ENCODE measurements around the gene MIGA1.
"Not testable (repeated sequence)": the region's sequence is repeated elsewhere in the genome, so short reads cannot be mapped to it uniquely, and the experiment has no call there.

The MIGA1 gene

DNA sequence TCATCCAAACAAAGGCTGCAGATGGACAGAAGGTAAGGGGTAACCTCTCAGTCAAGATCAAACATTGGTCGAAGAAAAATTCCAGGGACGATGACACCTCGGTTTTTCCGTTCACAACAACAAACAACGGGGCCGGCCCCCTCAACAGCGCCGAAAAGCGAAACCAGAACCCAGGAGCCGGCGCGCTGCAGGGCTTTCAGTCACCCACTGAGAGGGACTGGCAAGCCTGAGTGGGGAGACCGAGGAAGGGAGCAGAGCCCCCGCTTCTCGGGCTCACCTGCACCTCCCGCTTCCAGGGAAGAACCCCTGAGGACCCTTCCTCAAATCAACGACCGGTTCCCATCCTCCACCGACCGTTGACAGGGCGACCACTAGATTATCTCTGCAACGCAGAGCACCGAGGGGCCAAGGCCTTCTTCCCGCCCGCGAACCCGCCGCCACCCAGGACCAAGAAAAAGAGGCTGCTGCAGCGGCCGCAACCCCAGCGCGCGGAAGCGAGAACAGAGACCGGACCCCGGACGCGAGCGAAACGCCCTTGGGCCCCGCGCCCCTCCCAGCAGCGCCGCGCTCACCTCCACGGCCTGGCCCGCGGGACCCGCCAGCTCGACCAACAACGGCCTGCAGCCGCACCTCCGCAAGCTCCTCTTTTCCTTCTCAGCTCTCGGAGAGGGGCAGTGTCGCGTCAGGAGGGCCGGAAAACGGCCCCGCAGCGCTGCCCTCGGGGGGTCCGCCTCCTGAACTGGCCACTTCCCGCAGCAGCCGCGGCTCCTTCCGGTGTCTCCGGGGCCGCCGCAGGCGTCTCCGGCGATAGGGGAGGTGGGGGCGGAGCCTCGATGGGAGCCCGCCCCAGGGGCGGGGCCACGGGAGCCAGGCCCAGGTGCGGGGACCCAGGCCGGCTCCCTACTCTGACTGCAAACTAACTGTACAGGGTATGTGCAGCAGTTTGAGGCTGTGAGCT, 20.1 kb upstream of the MIGA1 start, which contains the start of gene USP33:
TSS of gene USP33 (minus strand) at position 782 of the 958 bp plus-strand sequence. CDS start 18,155 bp downstream, outside the sequence.
- H3K4me1 ChIP-seq (ENCODE audit: insufficient read depth, low read length): peaks cover 4% of the 10 kb centered on the region; the same call in 1 of the 2 replicates
- peak within 1 kb of the TSS; percentile 84; the same call in 1 of the 2 replicates for H3K9ac ChIP-seq (ENCODE audit: low read depth, low read length)
- no peaks in the 10 kb centered on the region for H3K36me3 ChIP-seq (ENCODE audit: insufficient read depth, low read depth, low read length)
- peak within 1 kb of the TSS; percentile 97 for H3K4me3 ChIP-seq (ENCODE audit: low read length)
- H3K9me3 ChIP-seq (ENCODE audit: insufficient read depth, low read depth, low read length): no peaks in the 10 kb centered on the region
- no peak within 1 kb of the TSS for H3K27ac ChIP-seq (ENCODE audit: low read length)
- no peaks in the 10 kb centered on the region for H3K27me3 ChIP-seq (ENCODE audit: insufficient read depth, low read length)

DNA sequence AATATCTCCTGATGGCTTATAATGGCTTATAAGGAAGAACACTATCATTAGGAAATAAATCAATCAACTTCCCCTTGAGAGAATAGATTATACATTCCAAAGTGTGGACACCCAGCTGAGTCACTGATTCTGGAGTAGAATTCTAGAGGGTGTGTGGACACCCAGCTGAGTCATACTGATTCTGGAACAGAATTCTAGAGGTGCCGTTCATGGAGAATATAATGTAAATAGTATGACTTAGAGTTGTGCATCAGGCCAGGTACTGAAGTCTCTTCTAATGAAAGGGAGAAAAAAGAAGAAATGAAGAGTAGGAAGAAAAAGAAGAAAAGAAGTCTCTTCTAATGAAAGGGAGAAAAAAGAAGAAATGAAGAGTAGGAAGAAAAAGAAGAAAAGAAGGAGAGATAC, 17.4 kb upstream of the MIGA1 start:
- Histone ChIP-seq H3K9me3 (ENCODE audit: insufficient read depth, low read depth, low read length) (no peaks in the 10 kb centered on the region), H3K9ac (ENCODE audit: low read depth, low read length) (no peak overlapping the region), H3K27me3 (ENCODE audit: insufficient read depth, low read length) (no peaks in the 10 kb centered on the region), H3K27ac (ENCODE audit: low read length) (no peak overlapping the region), H3K36me3 (ENCODE audit: insufficient read depth, low read depth, low read length) (no peaks in the 10 kb centered on the region), H3K4me1 (ENCODE audit: insufficient read depth, low read length) (peaks cover 4% of the 10 kb centered on the region; the same call in 1 of the 2 replicates), H3K4me3 (ENCODE audit: low read length) (no peak overlapping the region)

DNA sequence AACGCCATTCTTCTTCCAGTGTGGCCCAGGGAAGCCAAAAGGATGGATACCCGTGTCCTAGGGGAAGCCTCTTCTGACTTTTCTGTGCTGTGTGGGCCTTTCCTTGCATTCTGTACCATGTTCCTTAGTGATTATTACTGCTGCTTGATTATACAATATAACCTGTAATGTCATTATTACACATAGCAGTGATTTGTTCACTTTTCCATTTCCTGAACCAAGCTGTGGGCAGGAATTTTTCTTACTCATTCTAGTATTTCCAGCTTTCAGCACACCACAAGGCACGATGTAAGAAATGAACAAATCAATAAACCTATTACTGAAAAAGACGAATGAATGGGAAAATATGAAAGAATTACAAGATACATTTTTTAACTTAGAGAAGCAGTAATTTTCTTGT, 11.4 kb upstream of the MIGA1 start:
- Histone ChIP-seq H3K9ac (ENCODE audit: low read depth, low read length) (no peak overlapping the region), H3K27ac (ENCODE audit: low read length) (no peak overlapping the region), H3K9me3 (ENCODE audit: insufficient read depth, low read depth, low read length) (no peaks in the 10 kb centered on the region), H3K36me3 (ENCODE audit: insufficient read depth, low read depth, low read length) (no peaks in the 10 kb centered on the region), H3K4me1 (ENCODE audit: insufficient read depth, low read length) (no peaks in the 10 kb centered on the region), H3K4me3 (ENCODE audit: low read length) (no peak overlapping the region), H3K27me3 (ENCODE audit: insufficient read depth, low read length) (no peaks in the 10 kb centered on the region)

- H3K9me3 ChIP-seq (ENCODE audit: insufficient read depth, low read depth, low read length): no peaks in the 10 kb centered on the region
- peaks cover 5% of the 10 kb centered on the region; the same call in 1 of the 2 replicates for H3K4me1 ChIP-seq (ENCODE audit: insufficient read depth, low read length)
- H3K9ac ChIP-seq (ENCODE audit: low read depth, low read length): no peak overlapping the region
- no peak overlapping the region for H3K4me3 ChIP-seq (ENCODE audit: low read length)
- H3K27ac ChIP-seq (ENCODE audit: low read length): no peak overlapping the region
- no peaks in the 10 kb centered on the region for H3K36me3 ChIP-seq (ENCODE audit: insufficient read depth, low read depth, low read length)
- H3K27me3 ChIP-seq (ENCODE audit: insufficient read depth, low read length): no peaks in the 10 kb centered on the region
Observed at GRCh38 chr1:77776007-77776700, 3.3 kb upstream of the MIGA1 start.

GRCh38 chr1:77781683-77782082, 2.2 kb downstream of the MIGA1 start:
- H3K4me3 ChIP-seq (ENCODE audit: low read length): no peak overlapping the region
- H3K4me1 ChIP-seq (ENCODE audit: insufficient read depth, low read length): peaks cover 5% of the 10 kb centered on the region; the same call in 1 of the 2 replicates
- peaks cover 16% of the 10 kb centered on the region for H3K36me3 ChIP-seq (ENCODE audit: insufficient read depth, low read depth, low read length)
- H3K9ac ChIP-seq (ENCODE audit: low read depth, low read length): no peak overlapping the region
- H3K27ac ChIP-seq (ENCODE audit: low read length): no peak overlapping the region
- H3K9me3 ChIP-seq (ENCODE audit: insufficient read depth, low read depth, low read length): peaks cover 4% of the 10 kb centered on the region
- no peaks in the 10 kb centered on the region for H3K27me3 ChIP-seq (ENCODE audit: insufficient read depth, low read length)

DNA sequence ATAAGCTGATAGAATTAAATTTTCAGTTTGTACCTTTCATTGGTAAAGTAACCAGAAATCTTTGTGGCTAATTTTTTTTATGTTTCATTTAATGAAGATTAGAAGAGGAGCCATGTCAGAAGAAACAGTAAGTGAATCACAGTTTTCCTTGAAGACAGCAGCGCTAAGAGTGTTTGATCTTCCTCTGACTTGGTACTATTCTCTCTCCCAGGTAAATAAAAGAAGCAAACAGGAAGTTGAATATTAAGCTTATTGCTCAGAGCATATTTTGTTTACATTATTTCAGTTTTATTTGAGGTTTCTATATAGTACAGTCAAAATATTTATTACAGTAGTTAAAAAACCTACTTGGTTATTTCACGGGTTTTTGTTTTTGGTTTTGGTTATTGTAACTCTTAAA, 3.7 kb downstream of the MIGA1 start:
- H3K9me3 ChIP-seq (ENCODE audit: insufficient read depth, low read depth, low read length): peaks cover 4% of the 10 kb centered on the region
- H3K36me3 ChIP-seq (ENCODE audit: insufficient read depth, low read depth, low read length): peaks cover 16% of the 10 kb centered on the region
- H3K27me3 ChIP-seq (ENCODE audit: insufficient read depth, low read length): no peaks in the 10 kb centered on the region
- no peak overlapping the region for H3K9ac ChIP-seq (ENCODE audit: low read depth, low read length)
- H3K4me1 ChIP-seq (ENCODE audit: insufficient read depth, low read length): peaks cover 5% of the 10 kb centered on the region; the same call in 1 of the 2 replicates
- H3K27ac ChIP-seq (ENCODE audit: low read length): no peak overlapping the region
- no peak overlapping the region for H3K4me3 ChIP-seq (ENCODE audit: low read length)

- H3K4me3 ChIP-seq (ENCODE audit: low read length); H3K9ac ChIP-seq (ENCODE audit: low read depth, low read length); H3K27me3 ChIP-seq (ENCODE audit: insufficient read depth, low read length); H3K27ac ChIP-seq (ENCODE audit: low read length); H3K4me1 ChIP-seq (ENCODE audit: insufficient read depth, low read length); H3K9me3 ChIP-seq (ENCODE audit: insufficient read depth, low read depth, low read length): not testable (repeated sequence)
- H3K36me3 ChIP-seq (ENCODE audit: insufficient read depth, low read depth, low read length): peaks cover 16% of the 10 kb centered on the region
Observed at GRCh38 chr1:77786093-77786741, 6.8 kb downstream of the MIGA1 start.

GRCh38 chr1:77794550-77794949, 15.1 kb downstream of the MIGA1 start:
- Histone ChIP-seq H3K27me3 (ENCODE audit: insufficient read depth, low read length) (no peaks in the 10 kb centered on the region), H3K9ac (ENCODE audit: low read depth, low read length) (no peak overlapping the region), H3K4me1 (ENCODE audit: insufficient read depth, low read length) (no peaks in the 10 kb centered on the region), H3K9me3 (ENCODE audit: insufficient read depth, low read depth, low read length) (no peaks in the 10 kb centered on the region), H3K27ac (ENCODE audit: low read length) (no peak overlapping the region), H3K4me3 (ENCODE audit: low read length) (no peak overlapping the region), H3K36me3 (ENCODE audit: insufficient read depth, low read depth, low read length) (no peaks in the 10 kb centered on the region)

DNA sequence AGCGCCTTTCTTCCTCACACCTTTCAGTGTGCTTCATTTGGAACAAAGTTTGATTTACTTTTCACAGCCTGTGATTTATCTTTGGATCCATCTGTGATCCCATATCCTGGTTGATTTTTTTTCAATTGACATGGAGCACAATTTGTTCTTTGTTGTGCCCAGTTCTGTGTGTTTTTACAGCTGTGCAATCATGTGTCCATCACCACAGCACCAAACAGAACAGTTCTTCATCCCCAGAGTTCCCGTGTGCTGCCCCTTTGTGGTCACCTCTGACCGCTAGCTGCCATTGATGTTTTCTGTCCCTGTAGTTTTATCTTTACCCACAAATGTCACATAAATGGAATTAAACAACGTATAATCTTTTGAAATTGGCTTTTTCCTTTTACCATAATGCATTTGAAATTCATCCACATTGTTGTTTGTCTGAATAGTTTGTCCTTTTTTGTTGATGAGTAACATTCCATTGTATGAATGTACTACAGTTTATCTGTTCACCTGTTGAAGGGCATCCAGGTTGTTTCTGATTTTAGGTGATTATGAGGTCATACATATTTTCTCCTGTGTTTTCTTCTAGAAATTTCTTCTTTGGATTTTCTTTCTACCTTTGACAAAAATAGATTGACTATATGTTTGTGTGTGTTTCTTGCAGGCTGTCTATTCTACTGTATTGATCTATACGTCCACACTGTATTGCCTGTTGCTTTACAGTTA, 17.4 kb downstream of the MIGA1 start:
- no peaks in the 10 kb centered on the region for H3K9me3 ChIP-seq (ENCODE audit: insufficient read depth, low read depth, low read length)

DNA sequence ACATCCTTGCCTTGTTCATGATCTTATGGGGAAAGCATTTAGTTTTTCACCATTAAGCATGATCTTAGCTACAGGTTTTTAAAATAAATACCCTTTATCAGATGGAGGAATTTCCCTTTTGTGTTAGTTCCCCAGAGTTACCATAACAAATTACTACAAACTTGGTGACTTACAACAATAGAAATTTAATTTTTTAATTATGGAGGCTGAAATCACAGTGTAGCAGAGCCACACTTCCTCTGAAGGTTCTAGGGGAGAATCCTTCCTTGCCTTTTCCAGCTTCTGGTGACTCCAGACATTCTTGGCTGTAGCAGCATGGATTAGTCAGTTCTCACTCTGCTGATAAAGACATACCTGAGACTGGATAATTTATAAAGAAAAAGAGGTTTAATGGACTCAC, 18.5 kb downstream of the MIGA1 start:
- H3K4me1 ChIP-seq (ENCODE audit: insufficient read depth, low read length): no peaks in the 10 kb centered on the region; the same call in 1 of the 2 replicates
- H3K36me3 ChIP-seq (ENCODE audit: insufficient read depth, low read depth, low read length): 0 out of 2 replicates have a peak, but pooled peaks cover 3% of the 10 kb centered on the region
- H3K9me3 ChIP-seq (ENCODE audit: insufficient read depth, low read depth, low read length): no peaks in the 10 kb centered on the region
- no peak overlapping the region for H3K4me3 ChIP-seq (ENCODE audit: low read length)
- H3K9ac ChIP-seq (ENCODE audit: low read depth, low read length): no peak overlapping the region
- H3K27ac ChIP-seq (ENCODE audit: low read length): no peak overlapping the region
- H3K27me3 ChIP-seq (ENCODE audit: insufficient read depth, low read length): no peaks in the 10 kb centered on the region

More for the DNA sequence above, 17.4 kb downstream of the MIGA1 start:
- H3K9ac ChIP-seq (ENCODE audit: low read depth, low read length): no peak overlapping the region
- H3K27me3 ChIP-seq (ENCODE audit: insufficient read depth, low read length): no peaks in the 10 kb centered on the region
- H3K36me3 ChIP-seq (ENCODE audit: insufficient read depth, low read depth, low read length): 0 out of 2 replicates have a peak, but pooled peaks cover 3% of the 10 kb centered on the region
- no peak overlapping the region for H3K27ac ChIP-seq (ENCODE audit: low read length)
- no peaks in the 10 kb centered on the region; the same call in 1 of the 2 replicates for H3K4me1 ChIP-seq (ENCODE audit: insufficient read depth, low read length)
- H3K4me3 ChIP-seq (ENCODE audit: low read length): no peak overlapping the region

GRCh38 chr1:77802026-77802425, 22.6 kb downstream of the MIGA1 start:
- Histone ChIP-seq H3K4me3 (ENCODE audit: low read length) (no peak overlapping the region), H3K9ac (ENCODE audit: low read depth, low read length) (no peak overlapping the region), H3K27ac (ENCODE audit: low read length) (no peak overlapping the region), H3K4me1 (ENCODE audit: insufficient read depth, low read length) (no peaks in the 10 kb centered on the region; the same call in 1 of the 2 replicates), H3K9me3 (ENCODE audit: insufficient read depth, low read depth, low read length) (no peaks in the 10 kb centered on the region), H3K27me3 (ENCODE audit: insufficient read depth, low read length) (no peaks in the 10 kb centered on the region), H3K36me3 (ENCODE audit: insufficient read depth, low read depth, low read length) (peaks cover 12% of the 10 kb centered on the region; the same call in 1 of the 2 replicates)
